ENCODE results near the gene GPR143.

DNA sequence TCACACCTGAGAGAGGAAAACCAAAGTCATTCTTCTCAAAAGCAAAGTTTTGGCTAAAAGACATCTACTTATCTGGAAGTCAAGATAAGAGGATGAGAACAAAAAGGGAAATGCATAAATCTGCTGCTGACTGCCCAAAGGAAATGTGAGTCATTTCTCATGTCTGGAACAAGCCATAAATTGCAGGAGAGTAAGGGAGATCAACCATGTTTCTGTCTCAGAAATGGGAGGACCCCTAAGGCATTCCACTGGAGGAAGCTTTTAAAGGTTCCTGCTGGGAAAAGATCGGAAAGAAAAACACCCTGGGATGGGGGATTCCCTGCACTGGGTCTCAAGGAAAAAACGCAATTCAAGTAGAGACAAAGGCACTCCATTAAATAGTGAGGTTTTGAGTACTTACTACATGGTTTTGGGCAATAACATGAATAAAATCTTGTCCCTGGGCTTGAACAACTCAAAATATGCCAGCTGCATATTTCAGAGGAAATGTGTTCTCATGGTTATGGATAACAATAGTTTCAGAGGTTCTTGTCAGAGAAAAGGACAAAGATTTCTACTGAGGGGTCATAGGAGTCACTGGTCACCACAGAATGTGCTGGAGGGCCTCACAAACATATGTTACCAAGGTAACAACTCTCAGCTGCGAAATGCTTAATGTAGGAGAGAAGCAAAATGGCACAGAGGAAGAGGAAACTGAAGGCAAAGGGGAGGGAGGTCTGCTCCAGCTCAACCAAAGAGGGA is 19.3 kb downstream of the GPR143 start:
- TF ChIP-seq, protein P1, sequence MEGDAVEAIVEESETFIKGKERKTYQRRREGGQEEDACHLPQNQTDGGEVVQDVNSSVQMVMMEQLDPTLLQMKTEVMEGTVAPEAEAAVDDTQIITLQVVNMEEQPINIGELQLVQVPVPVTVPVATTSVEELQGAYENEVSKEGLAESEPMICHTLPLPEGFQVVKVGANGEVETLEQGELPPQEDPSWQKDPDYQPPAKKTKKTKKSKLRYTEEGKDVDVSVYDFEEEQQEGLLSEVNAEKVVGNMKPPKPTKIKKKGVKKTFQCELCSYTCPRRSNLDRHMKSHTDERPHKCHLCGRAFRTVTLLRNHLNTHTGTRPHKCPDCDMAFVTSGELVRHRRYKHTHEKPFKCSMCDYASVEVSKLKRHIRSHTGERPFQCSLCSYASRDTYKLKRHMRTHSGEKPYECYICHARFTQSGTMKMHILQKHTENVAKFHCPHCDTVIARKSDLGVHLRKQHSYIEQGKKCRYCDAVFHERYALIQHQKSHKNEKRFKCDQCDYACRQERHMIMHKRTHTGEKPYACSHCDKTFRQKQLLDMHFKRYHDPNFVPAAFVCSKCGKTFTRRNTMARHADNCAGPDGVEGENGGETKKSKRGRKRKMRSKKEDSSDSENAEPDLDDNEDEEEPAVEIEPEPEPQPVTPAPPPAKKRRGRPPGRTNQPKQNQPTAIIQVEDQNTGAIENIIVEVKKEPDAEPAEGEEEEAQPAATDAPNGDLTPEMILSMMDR (IDR thresholded peaks at IDR 0.05; ENCODE audit: extremely low read depth in 1 of 2, insufficient read depth in 1 of 2, low read depth in 1 of 2, low read length in 2 of 2) = no peak
- peak; percentile 49 for TF ChIP-seq POLR2AphosphoS5 (IDR thresholded peaks at IDR 0.05; ENCODE audit: insufficient read depth, low read depth, low read length)
